ENCODE measurements around the gene PDS5B. TPM values are rescaled to one million over a fixed set of nuclear protein-coding genes. Genes with fewer than 3 reads are reported as not detected.

PDS5B gene
- total and polyA plus RNA-seq, 11 donors = 3.7 to 28.8 (median 18.6) TPM

GRCh38 chr13:32752311-32752710, 166.1 kb downstream of the PDS5B start:
- no peak for TF ChIP-seq POLR2A (IDR thresholded peaks at IDR 0.05)
- TF ChIP-seq, protein P1, sequence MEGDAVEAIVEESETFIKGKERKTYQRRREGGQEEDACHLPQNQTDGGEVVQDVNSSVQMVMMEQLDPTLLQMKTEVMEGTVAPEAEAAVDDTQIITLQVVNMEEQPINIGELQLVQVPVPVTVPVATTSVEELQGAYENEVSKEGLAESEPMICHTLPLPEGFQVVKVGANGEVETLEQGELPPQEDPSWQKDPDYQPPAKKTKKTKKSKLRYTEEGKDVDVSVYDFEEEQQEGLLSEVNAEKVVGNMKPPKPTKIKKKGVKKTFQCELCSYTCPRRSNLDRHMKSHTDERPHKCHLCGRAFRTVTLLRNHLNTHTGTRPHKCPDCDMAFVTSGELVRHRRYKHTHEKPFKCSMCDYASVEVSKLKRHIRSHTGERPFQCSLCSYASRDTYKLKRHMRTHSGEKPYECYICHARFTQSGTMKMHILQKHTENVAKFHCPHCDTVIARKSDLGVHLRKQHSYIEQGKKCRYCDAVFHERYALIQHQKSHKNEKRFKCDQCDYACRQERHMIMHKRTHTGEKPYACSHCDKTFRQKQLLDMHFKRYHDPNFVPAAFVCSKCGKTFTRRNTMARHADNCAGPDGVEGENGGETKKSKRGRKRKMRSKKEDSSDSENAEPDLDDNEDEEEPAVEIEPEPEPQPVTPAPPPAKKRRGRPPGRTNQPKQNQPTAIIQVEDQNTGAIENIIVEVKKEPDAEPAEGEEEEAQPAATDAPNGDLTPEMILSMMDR (IDR thresholded peaks at IDR 0.05) = no peak
- no peaks in the 10 kb centered on the region for H3K9me3 ChIP-seq
- no peaks in the 10 kb centered on the region for H3K27me3 ChIP-seq
- H3K36me3 ChIP-seq = peaks cover 0 to 56% (median 44%) of the 10 kb centered on the region in 9 donors
- 70 to 79% (median 77%) methylated on average over 4 of the region's 4 CpGs for WGBS, 4 donors
- intact Hi-C loops (cut with DNase I) = no loop called here
- H3K4me3 ChIP-seq = no peak overlapping the region
- no peak for ATAC-seq
- no peak for DNase-seq
- no peak overlapping the region for H3K27ac ChIP-seq
- H3K4me1 ChIP-seq = no peaks in the 10 kb centered on the region

DNA sequence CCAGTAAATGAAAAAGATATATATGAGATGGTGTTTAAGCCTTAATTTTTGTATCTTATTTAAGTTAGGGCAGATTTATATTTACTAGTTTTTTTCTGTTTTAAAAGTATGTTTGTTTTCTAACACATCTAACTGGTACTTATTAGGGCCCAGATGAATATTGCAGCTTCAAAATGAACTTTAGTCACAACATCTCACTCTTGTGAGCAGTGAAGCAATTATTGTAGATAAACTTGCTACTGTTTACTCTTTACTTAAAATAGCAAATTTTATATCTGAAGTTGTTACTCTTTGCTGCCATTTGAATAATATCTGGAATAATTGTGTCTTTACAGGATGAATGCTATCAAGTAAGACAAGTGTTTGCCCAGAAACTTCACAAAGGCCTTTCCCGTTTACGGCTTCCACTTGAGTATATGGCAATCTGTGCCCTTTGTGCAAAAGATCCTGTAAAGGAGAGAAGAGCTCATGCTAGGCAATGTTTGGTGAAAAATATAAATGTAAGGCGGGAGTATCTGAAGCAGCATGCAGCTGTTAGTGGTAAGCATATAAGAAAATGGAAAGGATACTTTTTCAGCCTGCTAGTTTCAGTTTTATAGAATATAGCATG, 166.8 kb downstream of the PDS5B start:
- Histone ChIP-seq H3K9me3 (no peaks in the 10 kb centered on the region), H3K27me3 (no peaks in the 10 kb centered on the region), H3K36me3 (peaks cover 0 to 58% (median 40%) of the 10 kb centered on the region in 9 donors), H3K4me1 (no peaks in the 10 kb centered on the region), H3K27ac (no peak overlapping the region), H3K4me3 (no peak overlapping the region)
- intact Hi-C loops (cut with DNase I) = no loop called here
- WGBS, 4 donors = 90 to 99% (median 95%) methylated on average over 3 of the region's 3 CpGs
- TF ChIP-seq, protein P1 (IDR thresholded peaks at IDR 0.05) = no peak
- no peak for TF ChIP-seq POLR2A (IDR thresholded peaks at IDR 0.05)
- ATAC-seq = no peak
- DNase-seq = no peak

- TF ChIP-seq, protein P1 (IDR thresholded peaks at IDR 0.05) = no peak
- TF ChIP-seq POLR2A (IDR thresholded peaks at IDR 0.05) = no peak
- Histone ChIP-seq H3K36me3 (peaks cover 0 to 60% (median 40%) of the 10 kb centered on the region in 9 donors), H3K4me1 (no peaks in the 10 kb centered on the region), H3K27ac (no peak overlapping the region), H3K4me3 (no peak overlapping the region), H3K27me3 (no peaks in the 10 kb centered on the region), H3K9me3 (no peaks in the 10 kb centered on the region)
- DNase-seq = no peak
- no peak for ATAC-seq
- intact Hi-C loops (cut with DNase I) = no loop called here
- WGBS, 4 donors = 92 to 99% (median 96%) methylated on average over 1 of the region's 1 CpG
These were observed 167.9 kb downstream of the PDS5B start for GRCh38 chr13:32754179-32754578.

GRCh38 chr13:32759152-32759551, 172.9 kb downstream of the PDS5B start:
- DNase-seq (no peak), ATAC-seq (no peak)
- no peaks in the 10 kb centered on the region for H3K27me3 ChIP-seq
- TF ChIP-seq, protein P1 (IDR thresholded peaks at IDR 0.05) = no peak
- TF ChIP-seq POLR2A (IDR thresholded peaks at IDR 0.05) = no peak
- intact Hi-C loops (cut with DNase I) = no loop called here
- H3K4me1 ChIP-seq = no peaks in the 10 kb centered on the region
- WGBS, 4 donors = 90 to 98% (median 95%) methylated on average over 2 of the region's 2 CpGs
- H3K27ac ChIP-seq = no peak overlapping the region
- no peak overlapping the region for H3K4me3 ChIP-seq
- peaks cover 0 to 4% (median 0%) of the 10 kb centered on the region in 12 donors for H3K9me3 ChIP-seq
- H3K36me3 ChIP-seq = peaks cover 4 to 84% (median 70%) of the 10 kb centered on the region in 9 donors

Data from heart left ventricle (tissue), 16 donors.